ENCODE results near the gene SLC7A4. TPM values are rescaled to one million over a fixed set of nuclear protein-coding genes. Genes with fewer than 3 reads are reported as not detected.
"Not testable (repeated sequence)": the region's sequence is repeated elsewhere in the genome, so short reads cannot be mapped to it uniquely, and the experiment has no call there.

Gene SLC7A4
- total and polyA plus RNA-seq, 12 donors: 0.07 to 0.78 (median 0.17) TPM; not detected in 7

- no peaks in the 10 kb centered on the region for H3K4me1 ChIP-seq
- H3K27ac ChIP-seq: no peak overlapping the region
- intact Hi-C loops (cut with DNase I): loop anchor here in 1 of 10 donors (2.0 kb wide), 1 partner anchor 36 kb away; no protein-coding TSS in a partner anchor
- no peaks in the 10 kb centered on the region for H3K27me3 ChIP-seq
- ATAC-seq (peak in 1 of 8 donors; percentile 44), DNase-seq (no peak)
- no peaks in the 10 kb centered on the region for H3K36me3 ChIP-seq
- WGBS, 2 donors: 56 to 62% methylated on average over 13 of the region's 13 CpGs
- H3K9me3 ChIP-seq: no peaks in the 10 kb centered on the region
- TF ChIP-seq CTCF (IDR thresholded peaks at IDR 0.05): no peak
- H3K4me3 ChIP-seq: no peak overlapping the region
These were observed 32.8 kb upstream of the SLC7A4 start for GRCh38 chr22:21064917-21065864.

GRCh38 chr22:21064425-21064824, 32.1 kb upstream of the SLC7A4 start:
- DNase-seq, H3K36me3 ChIP-seq, H3K27ac ChIP-seq, H3K27me3 ChIP-seq, H3K9me3 ChIP-seq, H3K4me1 ChIP-seq, ATAC-seq, H3K4me3 ChIP-seq: not testable (repeated sequence)
- intact Hi-C loops (cut with DNase I): loop anchor here in 1 of 10 donors (2.0 kb wide), 1 partner anchor 36 kb away; no protein-coding TSS in a partner anchor
- 79 to 81% methylated on average over 11 of the region's 11 CpGs for WGBS, 2 donors

- H3K36me3 ChIP-seq; DNase-seq; ATAC-seq; H3K4me3 ChIP-seq; H3K27ac ChIP-seq; H3K9me3 ChIP-seq; H3K4me1 ChIP-seq; H3K27me3 ChIP-seq; intact Hi-C loops (cut with DNase I): not testable (repeated sequence)
- WGBS, 2 donors: 93 to 94% methylated on average over 18 of the region's 18 CpGs
These were observed 29.4 kb upstream of the SLC7A4 start for GRCh38 chr22:21061660-21062321.

GRCh38 chr22:21060363-21060762, 28.0 kb upstream of the SLC7A4 start:
- intact Hi-C loops (cut with DNase I); H3K9me3 ChIP-seq; H3K36me3 ChIP-seq; H3K4me3 ChIP-seq; H3K27ac ChIP-seq; H3K27me3 ChIP-seq; DNase-seq; H3K4me1 ChIP-seq: not testable (repeated sequence)
- WGBS, 2 donors: 63 to 67% methylated on average over 7 of the region's 8 CpGs
- ATAC-seq: peak in 3 of 8 donors; percentile 46 to 90 (median 70)

- Histone ChIP-seq H3K4me1 (no peaks in the 10 kb centered on the region), H3K27me3 (peaks cover 0 to 12% (median 5%) of the 10 kb centered on the region in 7 donors), H3K4me3 (no peak overlapping the region), H3K27ac (no peak overlapping the region), H3K9me3 (no peaks in the 10 kb centered on the region), H3K36me3 (no peaks in the 10 kb centered on the region)
- TF ChIP-seq CTCF (IDR thresholded peaks at IDR 0.05): no peak
- no peak for DNase-seq
- ATAC-seq: no peak
- intact Hi-C loops (cut with DNase I): loop anchor here in 1 of 10 donors (10.0 kb wide), 1 partner anchor 91 kb away; the partner anchor contains the start of gene AIFM3
- 53 to 56% methylated on average over 7 of the region's 7 CpGs for WGBS, 2 donors
These were observed 23.5 kb upstream of the SLC7A4 start for GRCh38 chr22:21055880-21056319.
